ENCODE data around the gene GRPEL1. TPM values are rescaled to one million over a fixed set of nuclear protein-coding genes. Genes with fewer than 3 reads are reported as not detected.
"Not testable (repeated sequence)": the region's sequence is repeated elsewhere in the genome, so short reads cannot be mapped to it uniquely, and the experiment has no call there.

GRPEL1 gene
- total RNA-seq, 2 experiments from 2014 or later: 27.4 to 43.7 TPM

DNA sequence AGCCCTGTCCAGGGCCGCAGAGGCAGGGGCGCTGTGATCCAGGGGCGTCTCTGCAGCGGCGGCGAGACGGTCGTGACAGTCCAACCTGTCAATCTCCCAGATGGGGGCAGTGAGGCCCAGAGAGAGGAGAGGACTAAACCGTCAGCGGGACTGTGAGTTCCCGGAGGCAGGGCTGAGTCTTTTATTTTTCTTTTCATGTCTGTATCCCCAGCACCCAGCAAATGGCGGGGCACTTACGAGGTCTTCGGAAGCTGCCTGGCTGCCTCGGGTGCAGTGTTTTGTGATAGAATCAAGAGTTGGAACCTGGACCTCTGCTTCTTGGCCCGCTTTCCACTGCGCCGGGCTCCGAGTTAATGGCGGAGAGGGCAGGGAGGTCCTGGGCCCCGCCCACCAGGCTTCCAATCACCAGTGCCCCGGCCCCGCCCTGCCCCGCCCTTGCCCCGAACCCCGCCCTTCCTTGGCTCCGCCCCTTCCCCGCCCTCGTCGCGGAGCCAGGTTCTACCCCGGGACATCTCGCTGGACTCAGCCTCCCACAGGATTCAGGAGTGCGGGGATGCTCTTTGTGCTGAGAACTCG is 35.3 kb upstream of the GRPEL1 start:
- intact Hi-C loops (cut with micrococcal nuclease; ENCODE audit: unreplicated experiment): loop anchor here (10.0 kb wide), 1 partner anchor 838 kb away; the partner anchor contains the start of gene WFS1
- Histone ChIP-seq H3K27ac (ENCODE audit: low read depth, low read length, poor library complexity, severe bottlenecking) (no peak overlapping the region), H3K9me3 (ENCODE audit: low read length) (no peaks in the 10 kb centered on the region), H3K4me3 (ENCODE audit: low read depth, low read length, poor library complexity, severe bottlenecking) (peak overlapping the region; percentile 71), H3K4me1 (ENCODE audit: insufficient read depth, low read length, poor library complexity, severe bottlenecking) (peaks cover 13% of the 10 kb centered on the region), H3K4me2 (ENCODE audit: low read length) (peak overlapping the region; percentile 98), H3K79me2 (ENCODE audit: insufficient read depth, low read depth, low read length) (no peaks in the 10 kb centered on the region), H3K9me2 (ENCODE audit: insufficient read depth, low read length) (no peaks in the 10 kb centered on the region), H3K36me3 (ENCODE audit: insufficient read depth, low read length) (no peaks in the 10 kb centered on the region), H4K20me1 (ENCODE audit: insufficient read depth, low read length) (no peaks in the 10 kb centered on the region), H2AFZ (ENCODE audit: low read length) (peak overlapping the region; percentile 94)
- BruUV-seq (replicated peaks): TSS peak; percentile 92
- CTCF ChIA-PET (ENCODE audit: unreplicated experiment): interaction anchor here (0.7 kb wide), 1 partner anchor 658 kb away, joined by 4 read pairs; no protein-coding TSS in a partner anchor
- POLR2A ChIA-PET: interaction anchor here (0.6 to 2.1 kb wide), 5 partner anchors 17 to 191 kb away, joined by 3 to 8 read pairs (median 3); partner anchors contain the start of gene GRPEL1
- TF ChIP-seq, protein P1, sequence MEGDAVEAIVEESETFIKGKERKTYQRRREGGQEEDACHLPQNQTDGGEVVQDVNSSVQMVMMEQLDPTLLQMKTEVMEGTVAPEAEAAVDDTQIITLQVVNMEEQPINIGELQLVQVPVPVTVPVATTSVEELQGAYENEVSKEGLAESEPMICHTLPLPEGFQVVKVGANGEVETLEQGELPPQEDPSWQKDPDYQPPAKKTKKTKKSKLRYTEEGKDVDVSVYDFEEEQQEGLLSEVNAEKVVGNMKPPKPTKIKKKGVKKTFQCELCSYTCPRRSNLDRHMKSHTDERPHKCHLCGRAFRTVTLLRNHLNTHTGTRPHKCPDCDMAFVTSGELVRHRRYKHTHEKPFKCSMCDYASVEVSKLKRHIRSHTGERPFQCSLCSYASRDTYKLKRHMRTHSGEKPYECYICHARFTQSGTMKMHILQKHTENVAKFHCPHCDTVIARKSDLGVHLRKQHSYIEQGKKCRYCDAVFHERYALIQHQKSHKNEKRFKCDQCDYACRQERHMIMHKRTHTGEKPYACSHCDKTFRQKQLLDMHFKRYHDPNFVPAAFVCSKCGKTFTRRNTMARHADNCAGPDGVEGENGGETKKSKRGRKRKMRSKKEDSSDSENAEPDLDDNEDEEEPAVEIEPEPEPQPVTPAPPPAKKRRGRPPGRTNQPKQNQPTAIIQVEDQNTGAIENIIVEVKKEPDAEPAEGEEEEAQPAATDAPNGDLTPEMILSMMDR (conservative IDR thresholded peaks at IDR 0.05; ENCODE audit: low read length): no peak
- TF ChIP-seq EZH2phosphoT487 (IDR thresholded peaks at IDR 0.05; ENCODE audit: borderline replicate concordance, low read depth, low read length): no peak
- DNase-seq (ENCODE audit: low spot score): peak; percentile 87

DNA sequence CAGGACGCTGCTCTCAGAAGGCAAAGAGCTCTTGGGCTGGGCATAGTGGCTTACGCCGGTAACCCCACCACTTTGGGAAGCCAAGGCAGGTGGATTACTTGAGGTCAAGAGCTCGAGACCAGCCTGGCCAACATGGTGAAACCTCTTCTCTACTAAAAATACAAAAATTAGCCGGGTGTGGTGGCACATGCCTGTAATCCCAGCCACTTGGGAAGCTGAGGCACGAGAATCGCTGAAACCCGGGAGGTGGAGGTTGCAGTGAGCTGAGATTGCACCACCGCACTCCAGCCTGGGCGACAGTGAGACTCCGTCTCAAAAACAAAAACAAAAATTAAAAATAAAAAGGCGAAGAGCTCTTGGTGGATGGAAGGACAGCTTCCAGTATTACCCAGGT is 34.6 kb upstream of the GRPEL1 start:
- not testable (repeated sequence) for H3K79me2 ChIP-seq (ENCODE audit: insufficient read depth, low read depth, low read length); H3K27ac ChIP-seq (ENCODE audit: low read depth, low read length, poor library complexity, severe bottlenecking); H3K36me3 ChIP-seq (ENCODE audit: insufficient read depth, low read length); H4K20me1 ChIP-seq (ENCODE audit: insufficient read depth, low read length); BruUV-seq (replicated peaks); H3K9me2 ChIP-seq (ENCODE audit: insufficient read depth, low read length); H3K9me3 ChIP-seq (ENCODE audit: low read length); DNase-seq (ENCODE audit: low spot score)
- intact Hi-C loops (cut with micrococcal nuclease; ENCODE audit: unreplicated experiment): loop anchor here (1.0 to 10.0 kb wide), 2 partner anchors 84 to 838 kb away; partner anchors contain the start of gene WFS1
- Histone ChIP-seq H3K4me1 (ENCODE audit: insufficient read depth, low read length, poor library complexity, severe bottlenecking) (peaks cover 13% of the 10 kb centered on the region), H3K4me3 (ENCODE audit: low read depth, low read length, poor library complexity, severe bottlenecking) (peak overlapping the region; percentile 71), H3K4me2 (ENCODE audit: low read length) (peak overlapping the region; percentile 98), H2AFZ (ENCODE audit: low read length) (peak overlapping the region; percentile 94; the same call in 1 of the 2 replicates)
- ChIA-PET POLR2A (interaction anchor here (0.6 to 2.1 kb wide), 6 partner anchors 17 to 190 kb away, joined by 3 to 8 read pairs (median 3); partner anchors contain the start of gene GRPEL1), CTCF (ENCODE audit: unreplicated experiment) (interaction anchor here (0.7 kb wide), 1 partner anchor 659 kb away, joined by 4 read pairs; no protein-coding TSS in a partner anchor)

- intact Hi-C loops (cut with micrococcal nuclease; ENCODE audit: unreplicated experiment): loop anchor here (1.0 to 10.0 kb wide), 2 partner anchors 84 to 837 kb away; partner anchors contain the start of gene WFS1
- no peaks in the 10 kb centered on the region for H3K9me2 ChIP-seq (ENCODE audit: insufficient read depth, low read length)
- peak overlapping the region; percentile 63 for H2AFZ ChIP-seq (ENCODE audit: low read length)
- no peaks in the 10 kb centered on the region for H3K9me3 ChIP-seq (ENCODE audit: low read length)
- TF ChIP-seq, protein P1 (conservative IDR thresholded peaks at IDR 0.05; ENCODE audit: low read length): peak; percentile 80
- TF ChIP-seq EZH2phosphoT487 (IDR thresholded peaks at IDR 0.05; ENCODE audit: borderline replicate concordance, low read depth, low read length): no peak
- POLR2A ChIA-PET: interaction anchor here (0.6 to 2.1 kb wide), 5 partner anchors 16 to 44 kb away, joined by 3 to 8 read pairs (median 3); partner anchors contain the start of gene GRPEL1
- CTCF ChIA-PET (ENCODE audit: unreplicated experiment): interaction anchor here (0.6 to 0.7 kb wide), 2 partner anchors 12 to 659 kb away, joined by 3 to 4 read pairs; no protein-coding TSS in a partner anchor
- no peaks in the 10 kb centered on the region for H3K36me3 ChIP-seq (ENCODE audit: insufficient read depth, low read length)
- peaks cover 13% of the 10 kb centered on the region for H3K4me1 ChIP-seq (ENCODE audit: insufficient read depth, low read length, poor library complexity, severe bottlenecking)
- no peaks in the 10 kb centered on the region for H4K20me1 ChIP-seq (ENCODE audit: insufficient read depth, low read length)
- peak overlapping the region; percentile 71 for H3K4me3 ChIP-seq (ENCODE audit: low read depth, low read length, poor library complexity, severe bottlenecking)
- no peak overlapping the region for H3K27ac ChIP-seq (ENCODE audit: low read depth, low read length, poor library complexity, severe bottlenecking)
- H3K4me2 ChIP-seq (ENCODE audit: low read length): peak overlapping the region; percentile 98
- no peaks in the 10 kb centered on the region for H3K79me2 ChIP-seq (ENCODE audit: insufficient read depth, low read depth, low read length)
- peak; percentile 68 for DNase-seq (ENCODE audit: low spot score)
- no TSS peak for BruUV-seq (replicated peaks)
These were observed 34.0 kb upstream of the GRPEL1 start for GRCh38 chr4:7101692-7102515.

All from OCI-LY7 (cell line).